Suprapubic skin (tissue), 4 donors: ENCODE measurements around the gene COPS3.

Experiments
- CTCF ChIP-seq, 2 donors: fragments of 200-600 bp in 1 of 2; fragments of 450-650 bp in 1 of 2; sonication (generic) in 1 of 2; IDR thresholded peaks; one replicate each; pipeline ENCODE4 v1.5.1; 2016 to 2019; ENCODE audit warnings: antibody characterized with exemption in 2 of 2, mild to moderate bottlenecking in 1 of 2, moderate library complexity in 1 of 2
- EP300 ChIP-seq: sonication (generic); formaldehyde crosslinking; IDR thresholded peaks from one replicate; pipeline ENCODE4 v1.6.1; 2017; ENCODE audit warnings: antibody characterized with exemption
- POLR2A ChIP-seq, 2 donors: fragments of 450-650 bp; IDR thresholded peaks; one replicate each; pipeline ENCODE4 v1.6.1; 2017; ENCODE audit warnings: antibody characterized with exemption in 2 of 2, mild to moderate bottlenecking in 2 of 2, moderate library complexity in 2 of 2
- POLR2AphosphoS5 ChIP-seq, 3 donors: sonication (generic); formaldehyde crosslinking; IDR thresholded peaks; one replicate each; pipeline ENCODE4 v1.6.1; 2017; ENCODE audit warnings: antibody characterized with exemption in 3 of 3

- no peak for TF ChIP-seq POLR2A (IDR thresholded peaks at IDR 0.05)
- no peak for TF ChIP-seq CTCF (IDR thresholded peaks at IDR 0.05)
- no peak for TF ChIP-seq EP300
- TF ChIP-seq POLR2AphosphoS5 (IDR thresholded peaks at IDR 0.05), result no peak
Observed at GRCh38 chr17:17326275-17326875, 45.3 kb upstream of the COPS3 start.
